ENCODE data around the gene DTWD2.
A peak's percentile ranks its signal among the peaks of the same experiment; 100 is the strongest.
"Not testable (repeated sequence)": the region's sequence is repeated elsewhere in the genome, so short reads cannot be mapped to it uniquely, and the experiment has no call there.

Gene DTWD2

GRCh38 chr5:118996098-118996497 lies 7.8 kb upstream of the DTWD2 start:
- no peak for DNase-seq

GRCh38 chr5:118994595-118994994 lies 6.2 kb upstream of the DTWD2 start:
- no peak for DNase-seq

- DNase-seq: not testable (repeated sequence)
Measured at GRCh38 chr5:118993118-118993517, 4.8 kb upstream of the DTWD2 start.

DNA sequence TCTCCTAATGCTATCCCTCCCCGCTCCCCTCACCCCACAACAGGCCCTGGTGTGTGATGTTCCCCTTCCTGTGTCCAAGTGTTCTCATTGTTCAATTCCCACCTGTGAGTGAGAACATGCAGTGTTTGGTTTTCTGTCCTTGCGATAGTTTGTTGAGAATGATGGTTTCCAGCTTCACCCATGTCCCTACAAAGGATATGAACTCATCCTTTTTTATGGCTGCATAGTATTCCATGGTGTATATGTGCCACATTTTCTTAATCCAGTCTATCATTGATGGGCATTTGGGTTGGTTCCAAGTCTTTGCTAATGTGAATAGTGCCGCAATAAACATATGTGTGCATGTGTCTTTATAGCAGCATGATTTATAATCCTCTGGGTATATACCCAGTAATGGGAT lies 3.7 kb upstream of the DTWD2 start:
- DNase-seq: not testable (repeated sequence)

DNA sequence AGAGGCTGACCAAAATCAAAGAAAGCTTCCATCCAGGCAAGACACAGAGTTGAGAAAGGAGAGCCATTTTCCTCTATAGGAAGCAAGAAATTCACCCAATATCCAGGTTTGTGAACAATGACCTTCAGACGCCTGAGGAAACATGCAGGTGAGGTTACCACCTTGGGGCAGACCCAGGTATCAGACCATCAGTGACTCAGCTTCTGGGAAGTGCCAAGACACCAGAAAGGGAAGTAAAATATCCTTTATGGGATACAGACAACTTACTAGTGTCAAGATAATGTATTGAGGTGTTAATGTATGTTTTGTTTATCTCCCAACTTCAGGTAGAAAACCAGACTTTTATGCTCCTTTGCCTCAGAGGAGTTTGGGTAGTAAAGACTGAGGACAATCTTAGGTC lies 2.2 kb upstream of the DTWD2 start:
- DNase-seq: no peak

DNA sequence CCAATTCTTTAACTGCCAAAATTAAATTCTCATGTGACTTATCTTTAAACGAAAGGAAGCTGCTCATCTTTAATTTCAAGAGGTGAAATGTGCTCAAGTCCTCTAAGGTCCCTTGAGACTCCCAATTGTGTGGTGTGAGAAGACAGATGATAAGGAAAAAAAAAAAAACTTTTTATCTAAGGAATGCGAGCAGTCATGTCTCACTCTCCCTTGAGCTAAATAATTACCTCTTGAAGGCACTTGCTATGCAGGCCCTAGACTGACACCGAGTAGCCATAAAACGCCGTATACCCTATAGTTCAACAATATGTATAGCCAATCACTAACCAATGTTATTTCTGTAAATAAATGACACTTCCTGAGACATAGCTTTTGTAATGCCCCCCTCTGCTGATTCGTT lies 1.5 kb upstream of the DTWD2 start:
- DNase-seq: no peak

DNA sequence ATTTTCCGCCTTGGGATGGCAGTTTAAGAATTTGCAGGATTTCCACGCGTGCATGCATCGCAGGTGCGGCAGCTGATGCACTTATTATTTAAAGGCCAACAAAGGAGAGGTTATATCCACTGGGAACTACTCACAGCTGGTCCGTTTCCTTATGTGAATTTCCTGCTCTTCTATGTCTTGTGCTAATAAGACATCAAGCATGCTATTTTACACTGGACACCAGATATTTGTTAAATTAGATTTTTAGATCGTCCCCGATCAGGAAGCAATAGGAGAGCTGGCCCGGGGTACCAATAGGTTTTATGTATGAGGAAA lies 476 bp upstream of the DTWD2 start:
- no peak for DNase-seq

- DNase-seq: no peak
Measured at GRCh38 chr5:118984602-118985001, 3.7 kb downstream of the DTWD2 start.

- DNase-seq: no peak
Measured at GRCh38 chr5:118981783-118982182, 6.6 kb downstream of the DTWD2 start.

GRCh38 chr5:118980438-118980837 lies 7.9 kb downstream of the DTWD2 start:
- DNase-seq: no peak

GRCh38 chr5:118980017-118980416 lies 8.3 kb downstream of the DTWD2 start:
- DNase-seq: no peak

- not testable (repeated sequence) for DNase-seq
Measured at GRCh38 chr5:118973779-118974445, 14.4 kb downstream of the DTWD2 start.

DNA sequence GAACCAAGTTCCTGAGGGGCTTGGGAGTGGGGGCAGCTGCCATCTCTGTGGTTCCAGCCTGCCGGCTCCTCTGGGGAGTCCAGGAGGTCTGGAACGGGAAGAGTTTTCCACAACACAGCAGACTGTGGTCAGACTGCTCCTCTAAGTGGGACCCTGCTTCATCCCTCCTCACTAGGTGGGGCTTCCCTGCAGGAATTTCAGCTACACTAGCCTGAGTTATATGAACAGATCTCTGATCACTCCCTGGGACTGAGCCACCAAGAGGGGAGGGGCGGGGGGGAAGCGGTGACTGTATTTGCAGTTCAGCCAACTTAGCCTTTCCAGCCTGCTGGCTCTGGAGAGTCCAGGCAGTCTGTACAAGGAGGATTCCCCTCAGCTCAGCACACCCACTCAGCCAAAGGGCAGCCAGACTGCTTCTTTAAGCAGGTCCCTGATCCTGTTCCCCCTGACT lies 19.4 kb downstream of the DTWD2 start:
- no peak for DNase-seq

DNA sequence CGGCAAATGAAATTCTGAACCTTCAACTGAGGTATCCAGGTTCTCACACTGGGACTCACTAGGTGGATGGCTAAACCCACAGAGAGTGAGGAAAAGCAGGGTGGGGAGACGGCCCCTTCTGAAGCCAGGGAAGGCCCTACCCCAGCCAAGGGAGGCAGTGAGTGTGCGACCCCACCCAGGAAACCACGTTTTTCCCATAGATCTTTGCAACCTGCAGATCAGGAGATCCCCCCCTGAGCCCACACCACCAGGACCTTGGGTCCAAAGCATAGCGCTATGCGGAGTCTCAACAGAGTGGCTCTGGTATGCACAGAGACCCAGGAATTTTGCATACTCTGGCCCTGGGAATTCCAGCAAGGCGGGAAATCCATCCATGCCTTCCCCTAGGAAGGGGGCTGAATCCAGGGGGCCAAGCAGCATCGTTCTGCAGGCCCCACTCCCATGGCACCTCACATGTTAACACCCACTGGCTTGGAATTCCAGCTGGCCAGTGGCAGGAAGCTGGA lies 19.9 kb downstream of the DTWD2 start:
- DNase-seq: no peak

GRCh38 chr5:118967059-118967508 lies 21.3 kb downstream of the DTWD2 start:
- no peak for DNase-seq

DNA sequence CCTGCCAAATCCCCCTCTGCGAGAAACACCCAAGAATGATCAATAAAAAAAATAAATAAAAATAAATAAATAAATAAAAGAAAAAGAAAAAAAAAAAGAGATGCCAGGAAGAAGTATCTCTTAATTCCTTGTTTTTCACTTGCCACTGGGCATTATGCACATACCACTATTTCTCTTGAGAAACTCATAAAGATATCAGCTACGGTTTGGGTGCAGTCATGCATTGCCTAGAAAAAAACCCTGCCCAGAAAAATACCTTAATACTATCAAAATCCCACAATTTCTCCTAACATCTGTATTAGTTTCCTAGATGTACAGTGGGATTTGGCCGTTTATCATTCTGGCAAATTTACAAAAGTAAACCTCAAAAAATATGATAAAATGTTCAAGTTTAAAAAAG lies 22.5 kb downstream of the DTWD2 start:
- no peak for DNase-seq

DNA sequence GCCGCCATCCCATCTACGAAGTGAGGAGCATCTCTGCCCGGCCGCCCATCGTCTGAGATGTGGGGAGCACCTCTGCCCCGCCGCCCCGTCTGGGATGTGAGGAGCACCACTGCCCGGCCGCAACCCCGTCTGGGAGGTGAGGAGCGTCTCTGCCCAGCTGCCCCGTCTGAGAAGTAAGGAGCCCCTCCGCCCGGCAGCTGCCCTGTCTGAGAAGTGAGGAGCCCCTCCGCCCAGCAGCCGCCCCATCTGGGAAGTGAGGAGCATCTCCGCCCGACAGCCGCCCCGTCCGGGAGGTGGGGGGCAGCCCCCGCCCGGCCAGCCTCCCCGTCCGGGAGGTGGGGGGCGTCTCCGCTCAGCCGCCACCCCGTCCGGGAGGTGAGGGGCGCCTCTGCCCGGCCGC lies 23.4 kb downstream of the DTWD2 start:
- DNase-seq: not testable (repeated sequence)

DNA sequence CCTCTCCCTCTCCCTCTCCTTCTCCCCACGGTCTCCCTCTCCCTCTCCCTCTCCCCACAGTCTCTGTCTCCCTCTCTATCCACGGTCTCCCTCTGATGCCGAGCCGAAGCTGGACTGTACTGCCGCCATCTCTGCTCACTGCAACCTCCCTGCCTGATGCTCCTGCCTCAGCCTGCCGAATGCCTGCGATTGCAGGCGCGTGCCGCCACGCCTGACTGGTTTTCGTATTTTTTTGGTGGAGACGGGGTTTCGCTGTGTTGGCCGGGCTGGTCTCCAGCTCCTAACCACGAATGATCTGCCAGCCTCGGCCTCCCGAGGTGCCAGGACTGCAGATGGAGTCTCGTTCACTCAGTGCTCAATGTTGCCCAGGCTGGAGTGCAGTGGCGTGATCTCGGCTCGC lies 24.0 kb downstream of the DTWD2 start:
- DNase-seq: not testable (repeated sequence)

DNA sequence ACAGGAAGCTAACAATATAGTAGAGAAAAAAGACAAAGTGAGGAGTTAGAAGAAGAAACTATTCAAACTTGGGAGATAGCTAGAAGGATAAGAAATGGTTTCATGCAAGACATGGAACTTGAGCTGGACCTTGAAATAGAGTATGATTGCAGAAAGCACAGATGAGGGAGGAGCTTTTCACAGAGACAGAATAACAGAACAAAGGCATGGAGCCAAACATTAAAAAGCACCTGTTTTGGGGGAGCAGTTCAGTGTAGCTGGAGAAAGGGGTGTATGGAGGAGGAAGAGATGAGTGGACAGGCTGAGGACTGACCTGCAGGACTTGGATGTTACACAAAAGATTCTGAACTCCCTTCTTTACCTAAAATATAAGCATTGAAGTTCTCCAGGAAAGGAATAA lies 25.2 kb downstream of the DTWD2 start:
- DNase-seq: no peak

- no peak for DNase-seq
Measured at GRCh38 chr5:118960557-118960956, 27.8 kb downstream of the DTWD2 start.

DNA sequence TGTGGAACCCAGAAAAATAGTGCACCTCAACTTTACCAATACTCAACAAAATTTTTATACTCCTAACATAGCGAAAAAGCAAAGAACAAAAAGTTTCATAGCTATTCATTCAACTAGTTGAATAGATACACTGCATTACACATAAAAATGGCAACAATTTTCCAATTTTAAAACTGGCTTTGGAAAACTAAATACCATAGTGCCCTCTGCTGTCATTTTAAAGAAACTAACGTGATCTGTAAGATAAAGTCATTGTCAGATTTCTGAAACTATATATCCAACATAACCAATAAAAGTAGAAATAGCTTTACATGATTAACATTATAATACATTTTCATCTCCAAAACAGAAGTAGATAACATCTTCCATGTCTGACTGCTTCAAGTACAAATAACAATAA lies 31.6 kb downstream of the DTWD2 start:
- peak; percentile 25 for DNase-seq

DNA sequence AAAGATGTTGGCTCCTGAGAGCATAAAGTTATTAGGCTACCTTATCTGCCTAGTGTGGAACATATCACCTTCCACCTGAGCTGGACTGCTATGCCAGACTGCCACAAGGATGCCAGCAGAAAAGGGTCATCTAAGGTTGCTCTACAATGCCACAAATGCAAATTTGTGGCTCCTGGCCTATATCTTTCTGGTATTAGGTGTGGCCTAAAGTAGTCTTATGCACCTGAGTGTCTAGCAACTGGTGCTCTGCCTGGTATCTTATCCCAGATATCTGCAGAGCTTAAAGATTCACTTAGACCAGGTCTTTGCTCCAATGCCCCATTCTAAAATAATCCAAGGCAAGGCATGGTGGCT lies 34.7 kb downstream of the DTWD2 start:
- DNase-seq: no peak

DNA sequence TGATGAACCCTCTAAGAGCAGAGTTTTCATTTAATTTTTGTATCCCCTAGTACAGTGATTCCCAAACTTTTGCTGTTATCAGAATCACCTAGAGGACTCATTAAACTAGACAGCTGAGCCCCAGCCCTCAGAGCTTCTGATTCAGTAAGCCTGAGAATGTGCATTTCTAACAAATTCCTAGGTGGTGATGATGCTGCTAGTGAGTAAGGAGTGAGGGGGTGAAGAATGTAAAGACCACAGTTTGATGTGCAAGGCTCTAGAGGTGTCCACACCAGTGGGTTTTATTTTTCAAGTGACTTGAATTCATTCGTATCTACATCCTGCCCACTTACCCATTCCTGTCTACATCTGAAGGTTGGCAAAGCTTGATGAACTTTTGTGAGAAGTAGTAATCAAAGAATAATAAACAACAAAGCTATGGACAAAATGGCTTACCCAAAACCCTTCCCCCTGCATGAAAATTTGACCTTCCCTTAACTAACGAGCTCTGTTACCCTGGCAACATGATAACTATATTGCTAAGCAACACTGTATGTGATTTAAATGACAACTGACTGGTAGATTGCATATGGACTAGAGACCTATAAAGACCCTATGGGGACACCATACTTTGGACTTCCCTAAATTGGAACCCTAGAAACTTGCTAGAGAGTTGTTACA lies 35.2 kb downstream of the DTWD2 start:
- peak; percentile 2 for DNase-seq

- not testable (repeated sequence) for DNase-seq
Measured at GRCh38 chr5:118952306-118952705, 36.0 kb downstream of the DTWD2 start.

- not testable (repeated sequence) for DNase-seq
Measured at GRCh38 chr5:118950354-118950753, 38.0 kb downstream of the DTWD2 start.
